Hematopoietic multipotent progenitor cell (in vitro differentiated cells): ENCODE measurements around the gene CHCHD6. TPM values are rescaled to one million over a fixed set of nuclear protein-coding genes. Genes with fewer than 3 reads are reported as not detected.

Source experiments
- DNase-seq, 3 donors: peaks; one replicate each; pipeline ENCODE4 v3.0.0-alpha.2; 2011 to 2015; ENCODE audit warnings: low read depth in 2 of 3, low spot score in 2 of 3
- total RNA-seq: library from RNA; depleted of rRNA; stranded (reverse); fragments of >200 nt; gene quantifications from one replicate; pipeline ENCODE4 v1.2.3, GENCODE V29; 2012

Gene CHCHD6
- total RNA-seq, 1 donor = 10.8 TPM

DNA sequence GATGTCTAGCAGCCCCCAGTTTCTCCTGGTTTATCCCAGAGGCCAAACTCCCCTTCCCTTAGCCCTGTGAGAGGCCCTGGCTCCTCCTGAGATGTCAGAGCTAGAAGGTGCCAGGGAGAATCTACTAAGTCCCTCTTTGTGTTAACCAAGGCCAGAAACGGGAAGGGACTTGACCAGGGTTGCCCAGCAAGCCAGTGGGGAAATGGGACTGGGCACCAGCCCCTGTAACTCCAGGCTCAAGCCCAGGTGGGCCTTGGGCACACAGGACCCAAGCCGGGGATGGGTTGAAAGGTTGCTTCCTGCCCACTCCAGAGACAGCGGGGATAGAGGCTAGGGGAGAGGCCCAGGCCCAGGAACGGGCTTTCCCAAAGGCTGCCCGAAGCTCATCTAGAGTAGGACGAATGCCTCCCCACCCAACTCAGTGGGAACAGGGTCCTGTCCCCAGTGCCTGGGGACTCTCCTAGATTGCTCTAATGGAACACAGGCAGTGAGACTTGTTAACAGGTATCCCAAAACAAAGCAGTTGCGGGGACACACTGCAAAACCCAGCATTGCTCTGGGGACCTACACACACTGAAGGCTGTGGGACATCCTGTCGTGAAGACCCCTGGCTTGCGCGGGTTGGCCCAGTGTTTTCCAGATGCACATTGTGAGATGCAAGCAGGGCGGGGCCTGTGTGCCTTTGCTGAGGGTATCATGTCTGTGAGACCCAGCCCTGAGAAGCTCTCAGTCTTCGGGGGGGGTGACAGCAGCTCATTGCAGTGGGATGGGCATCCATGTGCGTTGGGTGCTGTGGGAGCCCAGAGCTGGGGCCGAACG, 36.2 kb upstream of the CHCHD6 start:
- no peak for DNase-seq

DNA sequence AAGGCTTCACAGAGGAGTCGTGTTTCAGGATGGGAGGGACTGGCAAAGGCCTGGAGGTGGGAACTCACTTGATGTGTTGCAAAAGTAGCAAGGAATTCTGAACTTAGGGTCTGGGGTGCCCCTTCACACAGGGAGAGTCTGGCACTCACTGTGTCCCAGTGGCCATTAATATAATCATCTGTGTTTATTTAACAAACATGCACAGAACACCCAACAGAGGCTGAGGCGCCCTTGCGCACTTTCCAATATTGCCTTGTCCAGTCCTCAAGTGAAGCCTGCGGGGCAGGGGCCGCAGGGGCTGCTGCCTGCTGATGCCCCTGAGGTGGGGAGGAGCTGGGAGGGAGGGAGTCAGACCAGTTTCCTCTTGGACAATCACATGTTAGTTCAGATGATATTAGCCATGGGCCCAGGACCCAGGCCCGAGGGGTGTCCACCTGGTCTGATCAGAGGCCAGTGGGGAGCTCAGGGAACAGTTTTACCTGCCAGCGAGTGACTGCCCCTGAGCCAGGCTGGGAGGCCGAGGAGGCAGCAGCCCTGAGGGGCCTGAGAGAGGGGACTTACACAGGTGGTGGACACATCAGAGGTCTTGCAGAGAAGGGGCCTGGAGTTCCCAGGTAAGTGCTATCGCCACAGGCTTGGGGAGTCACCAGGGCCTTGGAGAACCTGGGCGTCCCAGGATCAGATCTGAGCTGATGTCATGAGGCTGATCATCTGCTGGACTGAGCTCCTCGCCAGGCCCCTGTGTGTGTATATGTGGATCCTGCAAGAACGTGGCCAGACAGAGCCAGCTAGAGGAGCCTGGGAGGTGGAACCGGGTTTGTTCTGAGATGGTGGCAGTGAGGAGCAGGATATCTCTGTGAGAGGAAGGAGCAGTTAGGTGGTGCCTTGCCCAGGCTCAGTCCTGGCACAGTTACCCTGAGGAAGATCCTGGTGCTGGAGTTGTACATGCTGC, 35.3 kb upstream of the CHCHD6 start:
- no peak for DNase-seq

DNA sequence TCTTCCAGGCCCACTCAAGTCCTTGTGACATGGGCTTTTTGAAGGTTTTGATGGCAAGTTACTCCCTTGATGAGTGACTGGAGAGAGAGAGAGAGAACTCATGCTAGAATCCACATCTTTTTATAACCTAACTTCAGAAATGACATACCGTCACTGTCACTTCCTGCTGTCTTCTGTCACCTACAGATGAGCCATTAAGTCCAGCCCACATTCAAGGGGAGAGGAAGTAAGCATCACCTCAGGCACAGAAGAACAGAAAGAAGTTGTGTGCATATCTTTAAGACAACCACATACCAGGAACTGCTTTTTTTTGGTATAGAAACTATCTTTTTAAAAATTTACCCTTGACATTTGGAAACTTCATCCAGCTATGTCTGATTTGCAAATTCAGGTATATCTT, 32.5 kb upstream of the CHCHD6 start:
- no peak for DNase-seq

DNA sequence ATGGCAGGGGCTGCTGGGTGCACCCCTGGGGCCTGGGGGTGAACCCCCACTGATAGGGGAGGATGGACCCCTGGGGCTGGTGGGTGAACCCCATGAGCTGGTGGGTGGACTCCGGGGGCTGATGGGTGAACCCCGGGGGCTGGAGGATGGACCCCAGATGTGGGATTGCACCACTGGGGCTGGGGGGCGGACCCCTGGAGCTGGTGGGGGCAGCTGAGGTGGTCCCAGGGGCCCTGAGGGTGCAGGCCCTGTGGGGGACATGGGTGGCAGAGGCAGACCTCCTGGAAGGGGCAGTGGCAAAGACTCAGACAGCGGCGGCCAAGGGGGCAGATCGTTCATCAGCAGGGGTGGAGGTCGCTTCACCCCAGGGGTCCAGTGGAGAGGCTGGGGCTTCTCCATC, 31.7 kb upstream of the CHCHD6 start:
- DNase-seq = no peak

DNA sequence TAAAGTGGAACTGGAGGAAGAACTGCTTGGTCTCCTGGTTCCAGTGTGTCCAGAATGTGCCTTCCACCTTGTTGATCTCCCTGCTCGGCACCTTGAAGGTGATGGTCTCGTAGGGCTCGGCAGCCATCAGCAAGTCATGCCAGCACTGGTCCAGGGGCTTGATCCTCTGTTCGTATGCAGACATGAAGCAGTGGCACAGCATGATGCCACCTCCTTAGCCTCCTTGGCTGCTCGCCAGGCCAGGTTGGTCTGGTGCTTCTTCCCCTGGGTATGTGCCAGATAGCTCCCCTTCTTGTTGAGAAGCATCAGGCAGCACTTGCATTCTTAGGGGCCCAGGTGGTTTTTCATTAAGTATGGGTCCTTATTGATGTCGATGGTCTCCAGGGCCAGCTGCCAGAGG, 31.3 kb upstream of the CHCHD6 start:
- no peak for DNase-seq

DNA sequence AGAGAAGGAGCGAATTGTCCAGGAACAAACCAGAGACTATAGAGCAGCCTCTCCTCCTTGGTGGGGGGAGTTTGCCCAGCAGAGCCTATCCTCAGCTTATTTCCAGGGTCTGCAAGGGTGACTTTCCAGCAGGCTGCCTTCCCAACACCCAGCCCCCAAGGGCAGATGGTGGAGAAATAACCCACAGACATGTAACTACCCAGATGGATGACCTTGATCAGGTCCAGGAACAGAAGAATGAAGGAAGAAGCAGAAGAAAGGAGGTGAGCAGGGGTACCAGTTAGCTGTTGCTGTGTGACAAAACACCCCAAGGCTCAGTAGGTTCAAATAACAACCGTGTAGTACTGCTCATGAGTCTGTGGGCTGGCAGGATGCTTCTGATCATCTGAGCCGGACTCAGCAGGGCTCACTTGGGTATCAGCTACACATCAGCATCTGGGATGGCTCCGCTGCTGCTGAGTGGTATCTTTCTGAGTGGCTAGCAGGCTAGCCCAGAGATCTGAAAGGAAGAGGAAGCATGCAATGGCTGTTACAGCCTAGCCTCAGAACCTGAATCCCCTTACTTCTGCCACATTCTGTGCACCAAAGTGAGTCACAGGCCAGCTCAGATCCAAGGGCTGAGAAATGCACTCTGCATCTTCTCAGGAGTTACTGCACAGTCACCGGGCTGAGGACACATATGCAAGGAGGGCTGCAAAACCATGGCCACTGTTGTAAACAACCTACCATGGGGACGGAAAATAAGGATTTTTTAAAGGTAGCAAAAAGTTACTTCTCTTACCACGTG, 26.9 kb upstream of the CHCHD6 start:
- DNase-seq = peak in 1 of 3 donors; percentile 36

DNA sequence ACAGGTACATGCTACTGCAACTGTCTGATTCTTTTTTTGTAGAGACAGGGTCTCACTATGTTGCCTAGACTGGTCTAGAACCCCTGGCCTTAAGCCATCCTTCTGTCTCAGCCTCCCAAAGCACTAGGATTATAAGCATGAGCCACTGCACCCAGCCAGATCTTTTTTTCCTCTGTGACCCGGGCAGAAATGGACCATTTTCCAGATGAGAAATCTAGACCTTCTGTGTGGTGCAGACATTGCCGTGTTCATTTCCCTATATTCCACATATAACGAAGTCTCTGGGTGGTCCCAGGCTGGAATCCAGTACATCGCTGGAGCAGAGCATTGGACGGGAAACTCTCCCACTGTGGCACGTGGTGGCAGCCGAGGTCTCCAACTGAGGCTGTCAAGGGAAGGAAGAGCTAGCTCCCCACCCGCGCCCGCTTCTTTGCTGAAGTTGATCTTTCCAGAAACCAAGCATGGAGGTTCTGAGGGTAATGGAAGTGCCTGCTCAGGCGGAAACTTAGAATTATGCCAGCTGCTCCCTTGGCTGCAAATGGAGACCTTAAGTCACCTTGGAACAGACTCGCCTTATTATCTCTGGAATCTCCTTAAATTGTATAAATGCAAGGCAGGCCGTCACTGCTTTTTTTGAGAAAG, 26.1 kb upstream of the CHCHD6 start:
- DNase-seq = no peak

DNA sequence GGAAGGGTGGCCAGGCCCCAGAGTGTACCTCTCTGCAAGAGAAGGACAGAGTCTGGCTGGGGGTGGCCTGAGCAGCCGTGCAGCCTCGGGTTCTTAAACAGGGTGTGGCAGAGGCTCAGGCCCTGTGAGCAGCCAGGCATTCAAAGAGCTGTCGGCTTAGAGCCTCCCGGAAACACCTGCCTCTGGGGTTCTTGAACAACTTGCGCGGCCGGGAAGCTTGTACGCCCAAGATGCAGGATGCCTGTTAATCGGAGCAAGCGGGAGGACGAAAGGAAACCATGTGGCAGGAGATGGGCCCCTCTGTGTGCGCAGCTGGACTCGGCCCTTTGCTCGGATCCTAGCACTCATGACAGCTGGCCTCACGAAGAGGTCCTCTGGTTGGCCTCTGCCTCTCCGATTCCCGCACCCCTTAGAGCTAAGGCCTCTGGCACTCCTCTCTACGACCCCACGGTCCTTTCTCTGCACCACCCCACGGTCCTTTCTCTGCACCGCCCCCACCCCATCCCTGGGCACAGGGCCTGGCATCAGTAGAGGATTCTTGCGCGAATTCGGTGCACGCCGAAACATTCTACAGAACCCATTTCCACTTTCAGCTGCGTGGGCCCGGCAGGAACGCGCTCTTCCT, 25.2 kb upstream of the CHCHD6 start:
- peak in 2 of 3 donors; percentile 57 to 69 for DNase-seq

DNA sequence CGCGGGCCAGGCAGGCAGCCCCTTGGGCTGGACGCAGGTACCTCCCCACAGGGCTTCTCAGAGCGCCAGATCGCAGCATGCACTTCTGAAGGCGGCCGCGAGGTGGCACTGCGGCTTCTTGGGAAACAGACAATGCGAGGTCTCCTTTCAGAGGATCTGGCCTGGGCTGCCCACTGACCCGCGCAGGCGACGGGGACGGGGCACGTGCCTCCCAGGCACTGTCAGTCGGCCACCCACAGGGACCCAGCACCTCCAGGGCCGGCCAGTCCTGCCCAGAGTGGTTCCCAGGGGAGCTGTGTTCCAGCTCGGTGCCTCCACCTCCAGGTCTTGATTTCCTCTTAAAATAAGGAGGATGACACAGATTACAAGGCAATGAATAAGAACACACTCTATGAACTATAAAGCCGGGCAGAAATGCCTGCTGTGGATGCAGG, 24.7 kb upstream of the CHCHD6 start:
- DNase-seq = peak; percentile 49 to 82 (median 67)

DNA sequence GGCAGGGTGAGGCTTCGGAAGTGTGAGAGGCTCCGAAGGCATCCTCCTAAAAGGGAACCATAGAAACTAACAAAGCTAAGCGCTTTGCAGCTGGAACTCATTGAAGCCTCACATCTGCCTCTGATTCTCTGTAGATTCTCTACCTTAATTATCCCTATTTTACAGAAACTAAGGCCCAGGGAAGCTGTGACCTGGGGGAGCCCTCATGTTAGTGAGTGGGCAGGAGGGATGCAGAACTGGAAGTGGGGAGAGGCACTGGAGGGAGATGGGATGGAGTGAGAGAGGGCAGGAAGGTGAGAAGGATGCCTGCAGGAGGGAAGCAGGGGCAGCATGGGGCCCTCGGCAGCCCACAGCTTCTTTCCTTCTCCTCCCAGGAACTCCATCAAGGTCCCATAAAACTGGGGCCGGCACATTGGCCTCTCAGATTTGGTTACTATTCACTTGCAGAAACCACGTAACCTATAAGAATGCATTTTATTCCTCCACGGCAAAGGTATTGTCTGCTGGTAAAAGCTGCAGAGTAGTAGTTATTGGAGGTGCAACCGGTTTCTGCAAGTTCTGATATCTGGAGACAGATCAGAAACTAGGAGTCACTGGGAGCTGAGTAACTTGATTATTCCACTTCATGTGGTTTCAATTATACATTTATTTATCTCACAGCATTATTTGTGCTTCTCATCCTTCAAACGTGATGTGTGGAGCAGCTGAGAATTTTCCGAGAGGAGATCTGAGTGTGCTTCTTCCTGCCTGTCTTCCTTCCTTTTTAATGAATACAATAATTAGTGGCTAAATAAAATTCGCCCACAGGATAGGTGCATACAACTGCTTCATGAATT, 24.0 kb upstream of the CHCHD6 start:
- DNase-seq = no peak

DNA sequence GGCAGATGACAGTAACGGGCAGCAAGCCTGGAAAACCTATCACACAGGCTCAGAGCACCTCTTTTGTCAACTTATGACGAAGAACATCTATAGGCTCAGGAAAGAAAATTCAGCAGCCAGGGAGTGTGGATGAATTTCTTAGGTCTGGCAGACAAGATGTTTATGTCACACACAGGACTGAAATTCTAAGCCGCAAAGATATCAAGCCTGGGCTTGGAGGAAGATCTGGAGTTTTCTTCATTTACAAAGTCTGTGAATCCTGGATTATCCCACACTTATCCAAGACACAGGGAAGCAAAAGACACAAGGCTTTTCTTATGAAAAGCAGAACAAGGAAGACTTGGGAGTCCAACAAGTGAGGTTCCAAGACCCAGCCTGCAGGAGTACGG, 23.4 kb upstream of the CHCHD6 start:
- no peak for DNase-seq

DNA sequence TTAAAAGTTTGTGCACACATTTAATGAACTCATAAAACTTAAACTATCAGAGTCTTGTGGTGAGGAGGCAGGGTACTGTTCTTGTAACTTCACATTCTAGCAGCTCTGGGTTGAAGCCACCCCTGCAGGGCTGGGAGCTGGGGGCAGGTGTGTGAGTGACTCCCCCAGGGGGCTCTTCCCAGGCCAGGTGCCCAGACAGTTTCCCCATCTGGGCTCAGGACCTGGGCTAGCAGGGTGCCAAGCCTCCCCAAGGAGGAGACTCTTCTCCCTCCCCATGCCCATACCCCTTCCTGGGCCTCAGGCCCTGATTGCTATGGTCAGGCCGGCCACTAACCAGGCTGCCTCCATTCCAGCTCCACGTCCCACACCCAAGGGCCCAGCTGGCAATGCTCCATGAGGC, 22.0 kb upstream of the CHCHD6 start:
- DNase-seq = no peak

DNA sequence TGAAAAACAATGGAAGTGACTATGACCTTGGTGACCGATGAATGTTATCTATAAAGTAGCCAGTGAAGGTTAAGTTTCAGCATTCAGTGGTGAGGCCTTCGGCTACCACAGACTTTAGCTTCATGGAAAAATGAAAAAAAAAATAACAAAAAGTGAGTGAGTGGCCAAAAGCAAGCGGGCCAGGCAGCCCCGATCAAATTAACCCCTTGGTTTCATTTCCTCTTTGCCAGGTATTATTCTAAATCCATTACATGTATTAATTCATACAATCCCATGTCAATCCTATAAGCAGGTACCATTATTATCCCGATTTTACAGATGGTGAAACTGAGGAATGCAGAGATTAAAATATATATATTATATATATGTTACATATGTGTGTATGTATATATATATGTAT, 21.0 kb upstream of the CHCHD6 start:
- no peak for DNase-seq

DNA sequence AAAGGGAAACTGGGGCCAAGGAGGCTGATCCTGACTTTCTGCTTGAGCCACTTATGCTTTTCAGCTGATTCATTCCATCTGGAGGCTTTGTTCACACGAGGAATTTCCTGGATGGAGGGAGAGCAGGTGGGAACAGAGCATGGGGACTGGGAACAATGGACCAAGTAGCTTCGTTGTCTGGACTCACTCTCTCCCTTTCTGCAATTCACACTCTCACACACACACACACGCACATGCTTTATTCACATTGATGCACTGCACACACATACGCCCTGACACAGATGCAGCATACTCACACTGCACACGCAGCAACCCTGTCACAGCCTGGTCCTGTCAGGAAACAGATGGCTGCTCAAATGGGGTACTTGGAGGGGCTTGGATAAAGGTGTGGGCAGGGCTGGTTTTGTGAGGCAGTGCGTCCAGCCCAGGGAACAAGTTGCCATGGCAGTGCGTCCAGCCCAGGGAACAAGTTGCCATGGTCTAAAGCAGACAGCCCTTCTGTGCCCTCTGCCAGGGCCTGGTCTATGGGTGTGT, 19.8 kb upstream of the CHCHD6 start:
- peak in 2 of 3 donors; percentile 33 to 85 for DNase-seq

DNA sequence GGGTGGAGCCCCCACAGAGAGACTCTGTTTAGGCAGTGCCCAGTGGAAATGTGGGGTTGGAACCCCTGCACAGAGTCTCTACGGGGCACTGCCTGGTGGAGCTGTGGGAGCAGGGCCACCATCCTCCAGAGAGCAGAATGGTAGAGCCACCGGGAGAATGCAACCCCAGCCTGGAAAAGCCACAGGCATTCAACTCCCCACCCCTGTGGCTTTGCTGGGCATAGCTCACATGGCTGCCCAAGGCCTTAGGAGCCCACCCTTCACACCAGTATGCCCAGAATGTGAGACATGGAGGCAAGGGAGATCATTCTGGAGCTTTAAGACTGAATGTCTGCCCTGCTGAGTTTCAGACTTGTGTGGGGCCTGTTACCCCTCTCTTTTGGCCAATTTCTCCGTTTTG, 19.0 kb upstream of the CHCHD6 start:
- no peak for DNase-seq

DNA sequence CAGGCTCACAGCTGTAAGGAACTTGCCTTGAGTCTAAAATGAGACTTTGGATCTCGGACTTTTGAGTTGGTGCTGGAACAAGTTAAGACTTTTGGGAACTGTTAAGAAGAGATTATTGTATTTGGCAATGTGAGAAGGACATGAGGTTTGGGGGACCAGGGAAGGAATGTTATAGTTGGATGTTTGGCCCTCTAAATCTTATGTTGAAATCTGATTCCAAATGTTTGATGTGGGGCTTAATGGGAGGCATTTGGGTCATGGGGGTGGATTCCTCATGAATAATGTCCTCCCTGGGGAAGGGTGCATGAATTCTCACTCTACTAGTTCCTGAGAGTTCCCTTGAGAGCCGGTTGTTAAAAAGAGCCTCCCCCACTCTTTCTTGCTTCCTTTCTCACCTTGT, 18.5 kb upstream of the CHCHD6 start:
- DNase-seq = no peak

DNA sequence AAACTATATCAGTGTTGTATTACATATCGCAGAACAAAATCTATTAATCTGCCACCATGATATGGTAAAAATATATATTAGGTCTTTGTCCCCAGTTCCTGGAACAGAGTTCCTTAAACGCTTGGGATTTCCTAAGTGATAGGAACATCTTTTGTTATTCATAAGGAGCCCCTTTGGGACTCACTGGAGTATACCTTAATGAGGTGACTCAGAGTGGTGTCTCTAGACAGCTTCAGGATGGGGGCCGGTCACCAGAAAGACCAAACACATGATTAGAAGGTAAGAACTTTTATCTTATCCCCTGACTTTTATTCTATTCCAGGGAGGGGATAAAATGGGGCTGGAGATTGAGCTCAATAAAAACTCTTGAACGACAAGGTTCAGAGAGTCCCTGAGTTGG, 12.3 kb upstream of the CHCHD6 start:
- DNase-seq = no peak

DNA sequence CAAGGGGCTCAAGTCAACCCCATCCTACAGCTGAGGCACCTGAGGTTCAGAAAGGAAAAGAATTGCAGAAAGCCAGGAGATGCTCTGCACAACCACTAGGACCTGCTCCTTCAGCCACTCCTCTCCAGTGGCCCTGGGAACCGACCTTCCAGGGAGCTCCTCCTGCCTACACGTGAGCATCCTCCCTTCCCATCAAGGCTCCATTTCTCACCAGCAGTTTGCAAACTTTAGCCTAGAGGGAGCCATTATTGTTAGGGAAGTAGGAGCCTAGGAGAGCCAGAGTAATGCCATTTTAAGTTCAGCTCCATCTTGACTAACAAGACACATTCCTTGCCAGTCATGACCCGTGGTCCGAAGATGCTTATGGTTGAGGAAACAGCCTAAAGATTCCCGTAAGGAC, 11.2 kb upstream of the CHCHD6 start:
- DNase-seq = no peak

DNA sequence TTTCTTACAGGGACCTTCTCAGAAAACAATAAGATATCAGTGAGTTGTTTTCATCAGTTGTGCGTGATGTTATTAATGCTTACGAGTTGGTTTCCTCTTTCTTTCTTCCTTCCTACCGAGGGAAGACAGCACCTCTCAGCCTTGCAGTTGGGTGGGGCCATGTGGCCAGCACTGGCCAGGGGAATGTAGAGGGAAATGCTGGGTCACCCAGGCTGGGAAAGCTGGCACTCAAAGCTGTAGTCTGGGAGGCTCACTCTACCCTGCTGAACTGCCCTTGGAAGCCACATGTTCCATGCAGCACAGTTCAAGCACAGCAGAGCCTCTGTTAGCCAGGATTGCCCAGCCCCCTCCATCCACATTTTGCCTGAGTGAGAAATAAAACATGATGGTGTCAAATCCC, 10.1 kb upstream of the CHCHD6 start:
- no peak for DNase-seq
